Heart left ventricle (tissue), 16 donors: ENCODE data around the gene SERPINA6. TPM values are rescaled to one million over a fixed set of nuclear protein-coding genes. Genes with fewer than 3 reads are reported as not detected.
"Not testable (repeated sequence)": the region's sequence is repeated elsewhere in the genome, so short reads cannot be mapped to it uniquely, and the experiment has no call there.

ENCODE experiments used
- ATAC-seq, 4 donors: fragments of 200-7000 bp; cut with Tn5 transposase; one replicate each; pipeline ENCODE4 v1.9.1; 2020 to 2022; ENCODE audit warnings: moderate library complexity in 4 of 4, mild to moderate bottlenecking in 3 of 4, moderate number of reproducible peaks in 1 of 4
- DNase-seq, 5 donors: peaks; one replicate each; pipeline ENCODE4 v3.0.0-alpha.2; 2020
- H3K27ac ChIP-seq, 12 donors: fragments of 200-600 bp; sonication (generic) in 4 of 12; one replicate each; pipeline versions ENCODE4 v1.5.0 to v1.8.0; 2016 to 2022; ENCODE audit warnings: mild to moderate bottlenecking in 2 of 12
- H3K27me3 ChIP-seq, 9 donors: fragments of 200-600 bp; sonication (generic) in 2 of 9; one replicate each; pipeline versions ENCODE4 v1.5.1 to v1.8.0; 2016 to 2022; ENCODE audit warnings: mild to moderate bottlenecking in 3 of 9
- H3K36me3 ChIP-seq, 9 donors: fragments of 200-600 bp; sonication (generic) in 2 of 9; one replicate each; pipeline versions ENCODE4 v1.5.0 to v1.8.0; 2018 to 2022; ENCODE audit warnings: mild to moderate bottlenecking in 2 of 9
- H3K4me1 ChIP-seq, 12 donors: fragments of 200-600 bp; sonication (generic) in 4 of 12; one replicate each; pipeline versions ENCODE4 v1.5.0 to v1.8.0; 2016 to 2022; ENCODE audit warnings: mild to moderate bottlenecking in 3 of 12
- H3K4me3 ChIP-seq, 12 donors: fragments of 200-600 bp; sonication (generic) in 4 of 12; one replicate each; pipeline versions ENCODE4 v1.5.0 to v1.8.0; 2017 to 2022; ENCODE audit warnings: mild to moderate bottlenecking in 9 of 12, moderate library complexity in 4 of 12
- H3K9me3 ChIP-seq, 12 donors: fragments of 200-600 bp; sonication (generic) in 4 of 12; one replicate each; pipeline versions ENCODE4 v1.5.0 to v1.8.0; 2016 to 2022; ENCODE audit warnings: mild to moderate bottlenecking in 1 of 12
- CTCF ChIP-seq, 12 donors: fragments of 200-600 bp; sonication (generic) in 4 of 12; IDR thresholded peaks; one replicate each; pipeline versions ENCODE4 v1.5.0 to v1.8.0; 2018 to 2022; ENCODE audit warnings: antibody characterized with exemption in 12 of 12, mild to moderate bottlenecking in 5 of 12
- POLR2A ChIP-seq, 2 donors: fragments of 450-650 bp; IDR thresholded peaks; one replicate each; pipeline ENCODE4 v1.6.1; 2017; ENCODE audit warnings: antibody characterized with exemption in 2 of 2, mild to moderate bottlenecking in 2 of 2, moderate library complexity in 2 of 2
- WGBS, 4 donors: extraction: QIAGEN DNeasy Blood & Tissue Kit in 2 of 4; methylation state at CpG; one replicate each; pipeline versions ENCODE4 v1.1.5 to v1.1.7; 2013 to 2018; 5-methylcytosine and 5-hydroxymethylcytosine counted together
- intact Hi-C, 10 donors: fragments of 100-400 bp; cut with DNase I; formaldehyde crosslinking; loops; one replicate each; pipeline versions ENCODE4 v1.11.1 to v1.14.2; 2022
- polyA plus RNA-seq, 2 donors: library from polyadenylated mRNA; stranded (reverse); fragments of 200-250 nt; gene quantifications; one replicate each; pipeline ENCODE4 v1.2.3, GENCODE V29; 2013
- total RNA-seq, 9 donors: library from RNA; depleted of rRNA in 2 of 9; stranded (reverse); fragments of >200 nt in 2 of 9; fragmentation: NEBNext Ultra II Directional in 3 of 9; extraction: Animal tissue kit (Norgen Biotek cat#: 25700) in 3 of 9; gene quantifications; one replicate each; pipeline versions ENCODE4 v1.1.0 to v1.2.4, GENCODE V29; 2016 to 2023
- donor health status: ischemic (EF 13 %, LVEDD 7.1; RV severe dilation, severe dysfunction).
- donor health status: healthy with polysubstance abuse.
- donor health status: DM: no; HTN: yes; CAD: no.
- donor health status: DM: no; HTN: no; CAD: no.
- donor health status: ischemic (EF 25% LVEDD 6.9; RV normal size, moderate dysfunction).
- donor health status: ischemic (EF 25% LVEDD 5.7; RV mildly dilated, moderate dysfunction).
- donor health status: healthy.
- donor health status: DM: yes; HTN: yes; CAD: no.
- donor health status: ischemic (EF 35%, LVEDD 5.7; RV mildly dilated, moderate dysfunction).
- donor health status: nonischemic (EF 11% LVEDD 7.7; RV severe dilation, severe dysfunction).
- donor health status: DM: yes; HTN: yes; CAD: no.
- donor health status: PGD.
- donor health status: ischemic (EF 29% LVEDD 5.4; RV normal size, mild dysfunction).
- donor health status: nonischemic (EF 23%, LVEDD 6.1; RV moderate dilation, normal function).

Gene SERPINA6
- total and polyA plus RNA-seq, 11 donors, result not detected

GRCh38 chr14:94269156-94269555 lies 54.0 kb downstream of the SERPINA6 start:
- H3K9me3 ChIP-seq, result no peaks in the 10 kb centered on the region
- intact Hi-C loops, result no loop called here
- H3K4me3 ChIP-seq, result no peak overlapping the region
- DNase-seq, result no peak
- WGBS, 4 donors, result 65 to 76% (median 69%) methylated on average over 10 of the region's 10 CpGs
- H3K4me1 ChIP-seq, result no peaks in the 10 kb centered on the region
- TF ChIP-seq POLR2A (IDR thresholded peaks at IDR 0.05), result no peak
- no peak for TF ChIP-seq CTCF (IDR thresholded peaks at IDR 0.05)
- ATAC-seq, result no peak
- no peak overlapping the region for H3K27ac ChIP-seq
- H3K27me3 ChIP-seq, result peaks cover 0 to 8% (median 0%) of the 10 kb centered on the region in 9 donors
- H3K36me3 ChIP-seq, result no peaks in the 10 kb centered on the region

GRCh38 chr14:94268582-94268981 lies 54.6 kb downstream of the SERPINA6 start:
- intact Hi-C loops, H3K9me3 ChIP-seq, H3K4me3 ChIP-seq, H3K27ac ChIP-seq, H3K36me3 ChIP-seq, ATAC-seq, H3K4me1 ChIP-seq, DNase-seq, H3K27me3 ChIP-seq: not testable (repeated sequence)
- 70 to 80% (median 76%) methylated on average over 7 of the region's 7 CpGs for WGBS, 4 donors

GRCh38 chr14:94267352-94267751 lies 55.8 kb downstream of the SERPINA6 start:
- Histone ChIP-seq H3K9me3 (peaks cover 0 to 16% (median 1%) of the 10 kb centered on the region in 12 donors), H3K4me3 (no peak overlapping the region), H3K27me3 (peaks cover 0 to 8% (median 0%) of the 10 kb centered on the region in 9 donors), H3K4me1 (no peaks in the 10 kb centered on the region), H3K36me3 (no peaks in the 10 kb centered on the region), H3K27ac (no peak overlapping the region)
- DNase-seq (no peak), ATAC-seq (no peak)
- TF ChIP-seq POLR2A (IDR thresholded peaks at IDR 0.05) (no peak), CTCF (IDR thresholded peaks at IDR 0.05) (no peak)
- 83 to 94% (median 91%) methylated on average over 1 of the region's 1 CpG for WGBS, 4 donors
- intact Hi-C loops, result no loop called here

GRCh38 chr14:94264195-94264594 lies 58.9 kb downstream of the SERPINA6 start:
- H3K27ac ChIP-seq, H3K27me3 ChIP-seq, intact Hi-C loops, H3K4me3 ChIP-seq, H3K4me1 ChIP-seq, DNase-seq, ATAC-seq, H3K36me3 ChIP-seq: not testable (repeated sequence)
- WGBS, 4 donors, result 52 to 87% (median 76%) methylated on average over 3 of the region's 3 CpGs
- H3K9me3 ChIP-seq, result peaks cover 0 to 25% (median 1%) of the 10 kb centered on the region in 12 donors

Other genes starting within 250 kb of the SERPINA6 start
- 100 to 1,000 TPM; 161 to 268 (median 209) TPM for gene DDX24, start 242.1 kb downstream of the SERPINA6 start, total RNA-seq
- 100 to 1,000 TPM; 113 to 123 TPM for gene DDX24, start 242.1 kb downstream of the SERPINA6 start, polyA plus RNA-seq
- 10 to 100 TPM in 7 of 9 donors, 1 to 10 TPM in 2; 8.9 to 30.8 (median 16.0) TPM for gene IFI27L1, start 242.0 kb downstream of the SERPINA6 start, total RNA-seq
- gene IFI27L1, start 242.0 kb downstream of the SERPINA6 start, polyA plus RNA-seq, result 10 to 100 TPM; 19.4 to 45.0 TPM
- gene IFI27, start 212.6 kb downstream of the SERPINA6 start, total RNA-seq, result 100 to 1,000 TPM; 135 to 458 (median 177) TPM
- 100 to 1,000 TPM; 446 to 469 TPM for gene IFI27, start 212.6 kb downstream of the SERPINA6 start, polyA plus RNA-seq
- gene IFI27L2, start 193.7 kb downstream of the SERPINA6 start, total RNA-seq, result 100 to 1,000 TPM in 1 of 9 donors, 10 to 100 TPM in 8; 44.8 to 102 (median 61.4) TPM
- 10 to 100 TPM; 68.9 to 71.3 TPM for gene IFI27L2, start 193.7 kb downstream of the SERPINA6 start, polyA plus RNA-seq
- gene PPP4R4, start 149.0 kb downstream of the SERPINA6 start, total RNA-seq, result 1 to 10 TPM in 1 of 9 donors, under 1 TPM in 3, not detected in 5; 0.06 to 1.0 (median 0.66) TPM
- gene PPP4R4, start 149.0 kb downstream of the SERPINA6 start, polyA plus RNA-seq, result under 1 TPM in 1 of 2 donors, not detected in 1; 0.40 TPM
- not detected for gene SERPINA10, start 30.1 kb downstream of the SERPINA6 start, total RNA-seq
- gene SERPINA10, start 30.1 kb downstream of the SERPINA6 start, polyA plus RNA-seq, result not detected
- not detected for gene SERPINA2, start 43.4 kb upstream of the SERPINA6 start, total RNA-seq
- gene SERPINA2, start 43.4 kb upstream of the SERPINA6 start, polyA plus RNA-seq, result not detected
- gene SERPINA1, start 65.3 kb upstream of the SERPINA6 start, total RNA-seq, result 10 to 100 TPM in 2 of 9 donors, 1 to 10 TPM in 7; 1.7 to 53.4 (median 4.4) TPM
- gene SERPINA1, start 65.3 kb upstream of the SERPINA6 start, polyA plus RNA-seq, result 1 to 10 TPM in 1 of 2 donors, under 1 TPM in 1; 0.99 to 8.7 TPM
- not detected for gene SERPINA11, start 129.5 kb upstream of the SERPINA6 start, total RNA-seq
- not detected for gene SERPINA11, start 129.5 kb upstream of the SERPINA6 start, polyA plus RNA-seq
- not detected for gene SERPINA9, start 152.9 kb upstream of the SERPINA6 start, total RNA-seq
- gene SERPINA9, start 152.9 kb upstream of the SERPINA6 start, polyA plus RNA-seq, result not detected
- gene SERPINA12, start 186.1 kb upstream of the SERPINA6 start, total RNA-seq, result not detected
- not detected for gene SERPINA12, start 186.1 kb upstream of the SERPINA6 start, polyA plus RNA-seq
- gene SERPINA4, start 238.1 kb upstream of the SERPINA6 start, total RNA-seq, result not detected
- gene SERPINA4, start 238.1 kb upstream of the SERPINA6 start, polyA plus RNA-seq, result not detected